B cell (primary cell): ENCODE measurements around the gene NDUFB10.

Source experiments
- CTCF ChIP-seq: fragments of 200-600 bp; IDR thresholded peaks from one replicate; pipeline ENCODE4 v1.8.0; 2022; ENCODE audit warnings: antibody characterized with exemption, mild to moderate bottlenecking
- EZH2 ChIP-seq: IDR thresholded peaks from 2 replicates; pipeline ENCODE4 v1.6.1; 2012; ENCODE audit warnings: borderline replicate concordance, low read depth, mild to moderate bottlenecking, moderate library complexity, low read length; ENCODE audit not compliant: insufficient read depth, poor library complexity, severe bottlenecking

- no peak for TF ChIP-seq CTCF
- TF ChIP-seq EZH2 = no peak
Measured at GRCh38 chr16:1932050-1933028, 27.0 kb upstream of the NDUFB10 start.
